WERI-Rb-1 (cell line): ENCODE measurements around the gene GDF9.

ENCODE experiments used
- DNase-seq: peaks from one replicate; pipeline ENCODE4 v3.0.0-alpha.2; 2020
- H3K27ac ChIP-seq: fragments of 250-450 bp; sonication (Bioruptor Pico); 2 replicates; pipeline ENCODE4 v1.5.1; 2020; ENCODE audit warnings: mild to moderate bottlenecking, moderate library complexity
- H3K27me3 ChIP-seq: fragments of 250-450 bp; sonication (Bioruptor Pico); 2 replicates; pipeline ENCODE4 v1.5.1; 2021; ENCODE audit warnings: mild to moderate bottlenecking, low read depth, moderate library complexity; ENCODE audit not compliant: insufficient read depth, severe bottlenecking
- H3K36me3 ChIP-seq: fragments of 250-450 bp; sonication (Bioruptor Pico); 2 replicates; pipeline ENCODE4 v1.5.1; 2020; ENCODE audit warnings: mild to moderate bottlenecking, moderate library complexity
- H3K4me3 ChIP-seq: 2 replicates; pipeline ENCODE4 v1.5.1; 2011; ENCODE audit warnings: low read depth, mild to moderate bottlenecking, control low read depth, low read length
- H3K9me3 ChIP-seq: fragments of 250-450 bp; sonication (Bioruptor Pico); 2 replicates; pipeline ENCODE4 v1.5.1; 2021; ENCODE audit warnings: mild to moderate bottlenecking, moderate library complexity; ENCODE audit not compliant: severe bottlenecking
- TF ChIP-seq, protein P1 (sequence below): IDR thresholded peaks from 2 replicates; pipeline ENCODE4 v1.5.1; 2011; ENCODE audit warnings: low read depth, mild to moderate bottlenecking, control low read depth, inconsistent platforms, low read length

GDF9 gene

DNA sequence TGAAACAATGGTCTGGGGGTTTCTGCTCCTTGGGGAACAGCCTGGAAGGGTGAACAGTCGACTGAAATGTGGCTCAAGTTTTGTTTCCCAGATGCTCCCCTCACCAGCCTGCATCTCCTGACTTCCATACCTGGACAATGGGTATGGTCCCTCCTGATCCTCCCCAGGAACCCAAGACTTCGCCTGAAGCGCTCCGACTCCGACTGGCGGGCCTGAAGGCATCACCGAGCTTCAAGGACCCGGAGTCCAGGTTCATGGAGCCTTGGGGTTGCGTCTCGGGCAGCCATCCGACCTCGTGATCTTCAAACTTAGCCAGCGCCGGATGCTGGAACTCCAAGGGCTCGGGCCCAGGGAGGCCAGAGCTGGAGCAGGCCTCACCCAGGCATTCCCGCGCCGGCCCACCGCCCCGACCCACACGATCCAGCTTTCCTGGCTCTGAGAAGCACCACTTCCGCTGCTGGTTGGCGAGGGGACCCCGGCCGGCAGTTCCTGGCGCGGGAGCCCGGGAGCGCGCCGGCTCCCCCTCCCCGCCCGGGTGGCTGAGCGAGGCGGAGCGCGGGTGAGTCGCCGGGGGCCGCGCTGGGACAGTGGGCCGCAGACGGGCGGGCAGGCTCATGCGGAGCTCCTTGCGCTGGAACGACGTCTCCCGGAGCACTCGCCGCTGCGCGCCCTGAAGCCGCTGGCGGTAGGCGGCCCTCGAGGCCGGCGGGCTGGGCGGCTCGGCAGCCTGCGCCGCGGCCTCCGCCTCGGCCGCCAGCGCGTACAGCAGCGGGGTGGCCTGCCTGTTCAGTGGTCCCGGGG, 41.0 kb downstream of the GDF9 start:
- H3K27me3 ChIP-seq = no peaks in the 10 kb centered on the region
- H3K9me3 ChIP-seq = no peaks in the 10 kb centered on the region
- TF ChIP-seq, protein P1, sequence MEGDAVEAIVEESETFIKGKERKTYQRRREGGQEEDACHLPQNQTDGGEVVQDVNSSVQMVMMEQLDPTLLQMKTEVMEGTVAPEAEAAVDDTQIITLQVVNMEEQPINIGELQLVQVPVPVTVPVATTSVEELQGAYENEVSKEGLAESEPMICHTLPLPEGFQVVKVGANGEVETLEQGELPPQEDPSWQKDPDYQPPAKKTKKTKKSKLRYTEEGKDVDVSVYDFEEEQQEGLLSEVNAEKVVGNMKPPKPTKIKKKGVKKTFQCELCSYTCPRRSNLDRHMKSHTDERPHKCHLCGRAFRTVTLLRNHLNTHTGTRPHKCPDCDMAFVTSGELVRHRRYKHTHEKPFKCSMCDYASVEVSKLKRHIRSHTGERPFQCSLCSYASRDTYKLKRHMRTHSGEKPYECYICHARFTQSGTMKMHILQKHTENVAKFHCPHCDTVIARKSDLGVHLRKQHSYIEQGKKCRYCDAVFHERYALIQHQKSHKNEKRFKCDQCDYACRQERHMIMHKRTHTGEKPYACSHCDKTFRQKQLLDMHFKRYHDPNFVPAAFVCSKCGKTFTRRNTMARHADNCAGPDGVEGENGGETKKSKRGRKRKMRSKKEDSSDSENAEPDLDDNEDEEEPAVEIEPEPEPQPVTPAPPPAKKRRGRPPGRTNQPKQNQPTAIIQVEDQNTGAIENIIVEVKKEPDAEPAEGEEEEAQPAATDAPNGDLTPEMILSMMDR = no peak
- no peak overlapping the region for H3K27ac ChIP-seq
- no peak for DNase-seq
- H3K4me3 ChIP-seq = no peak overlapping the region
- H3K36me3 ChIP-seq = no peaks in the 10 kb centered on the region; the same call in none of the 2 replicates

DNA sequence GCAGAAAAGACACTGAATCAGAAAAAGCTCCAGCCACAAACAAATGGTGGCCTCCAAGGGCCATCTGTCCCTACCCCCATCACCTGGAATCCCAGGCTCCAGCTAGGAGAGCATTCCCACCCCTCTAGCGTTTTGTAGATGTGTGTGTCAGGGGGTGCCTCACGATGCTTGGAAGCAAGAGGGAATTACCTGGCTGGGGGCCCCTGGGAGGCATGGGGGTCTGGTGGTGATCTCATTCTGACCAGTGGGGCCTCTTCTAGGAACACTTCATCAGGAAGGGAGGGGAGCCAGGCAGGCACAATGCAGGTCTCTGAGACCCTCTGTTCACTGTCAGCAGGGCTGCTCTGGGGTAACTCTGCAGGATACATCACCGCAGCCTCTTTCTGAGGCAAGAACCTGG, 41.8 kb downstream of the GDF9 start:
- Histone ChIP-seq H3K4me3 (no peak overlapping the region), H3K27me3 (no peaks in the 10 kb centered on the region), H3K9me3 (no peaks in the 10 kb centered on the region), H3K27ac (no peak overlapping the region), H3K36me3 (no peaks in the 10 kb centered on the region; the same call in none of the 2 replicates)
- no peak for DNase-seq
- TF ChIP-seq, protein P1 = no peak

DNA sequence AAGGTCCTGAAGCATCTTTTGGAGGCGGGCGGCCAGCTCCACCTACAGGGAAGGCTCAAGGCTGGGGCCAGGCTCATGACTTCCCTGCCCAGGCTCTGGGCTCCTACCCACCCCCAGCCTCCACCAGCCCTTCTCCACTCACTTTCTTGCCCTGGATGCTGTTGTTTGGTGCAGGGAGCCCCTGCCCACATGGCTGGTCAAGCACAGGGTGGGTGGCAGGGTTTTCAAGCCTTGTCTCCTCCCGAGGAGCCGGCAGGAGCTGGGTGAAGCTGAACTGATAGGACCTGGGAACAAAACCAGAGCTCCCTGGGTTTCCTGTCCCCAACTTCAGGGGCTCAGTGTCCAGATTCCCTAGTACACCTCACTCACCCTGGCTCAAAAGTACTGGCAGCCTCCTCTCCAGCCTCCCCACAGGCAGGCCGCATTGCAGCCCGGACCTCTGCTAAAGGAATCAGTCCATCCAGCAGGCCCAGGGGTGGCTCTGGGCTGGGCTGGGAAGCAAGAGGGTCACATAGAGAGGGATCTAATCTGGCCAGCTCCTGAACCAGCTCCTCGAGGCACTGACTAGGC, 42.7 kb downstream of the GDF9 start:
- Histone ChIP-seq H3K27ac (no peak overlapping the region), H3K9me3 (no peaks in the 10 kb centered on the region), H3K27me3 (no peaks in the 10 kb centered on the region), H3K36me3 (no peaks in the 10 kb centered on the region; the same call in none of the 2 replicates), H3K4me3 (no peak overlapping the region)
- TF ChIP-seq, protein P1 = no peak
- no peak for DNase-seq

DNA sequence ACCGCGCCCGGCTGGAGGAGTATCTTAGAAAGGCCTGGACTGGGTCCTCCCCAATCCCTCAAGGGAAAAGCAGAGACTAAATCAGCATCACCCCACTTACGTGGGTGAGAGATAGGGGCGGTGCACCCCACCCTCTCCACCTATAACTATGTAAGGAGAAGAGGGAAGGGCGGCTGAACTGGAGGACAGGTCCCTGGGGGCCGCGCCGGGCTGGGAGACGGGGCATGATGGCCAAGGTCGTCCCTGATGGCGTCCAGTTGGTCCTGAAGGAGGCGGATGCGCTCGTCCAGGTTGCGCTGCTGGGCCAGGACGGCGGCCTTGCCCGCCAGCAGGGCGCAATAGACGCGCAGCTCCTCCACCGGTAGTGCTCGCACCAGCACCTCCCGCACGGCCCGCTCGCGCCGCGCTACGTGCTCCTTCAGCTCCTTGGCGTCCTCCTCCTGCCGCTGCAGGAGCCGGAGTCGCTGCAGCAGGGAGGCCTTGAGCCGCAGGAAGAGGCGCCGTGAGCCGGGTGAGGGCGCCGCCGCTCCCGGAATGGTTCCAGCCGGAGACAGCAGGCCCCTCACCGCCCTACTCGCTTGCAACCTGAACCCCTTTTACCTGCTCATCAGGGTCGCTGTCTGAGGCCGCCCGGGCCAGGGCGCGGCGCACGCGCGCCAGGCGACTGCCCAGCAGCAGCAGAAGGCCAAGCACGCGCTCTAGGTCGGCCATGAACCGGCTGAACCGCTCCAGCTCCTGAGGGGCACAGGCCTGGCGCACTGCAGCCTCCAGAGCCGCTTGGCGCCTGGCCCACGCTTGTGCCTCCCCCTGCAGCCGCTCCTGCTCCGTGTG, 43.4 kb downstream of the GDF9 start:
- H3K36me3 ChIP-seq = no peaks in the 10 kb centered on the region; the same call in none of the 2 replicates

DNA sequence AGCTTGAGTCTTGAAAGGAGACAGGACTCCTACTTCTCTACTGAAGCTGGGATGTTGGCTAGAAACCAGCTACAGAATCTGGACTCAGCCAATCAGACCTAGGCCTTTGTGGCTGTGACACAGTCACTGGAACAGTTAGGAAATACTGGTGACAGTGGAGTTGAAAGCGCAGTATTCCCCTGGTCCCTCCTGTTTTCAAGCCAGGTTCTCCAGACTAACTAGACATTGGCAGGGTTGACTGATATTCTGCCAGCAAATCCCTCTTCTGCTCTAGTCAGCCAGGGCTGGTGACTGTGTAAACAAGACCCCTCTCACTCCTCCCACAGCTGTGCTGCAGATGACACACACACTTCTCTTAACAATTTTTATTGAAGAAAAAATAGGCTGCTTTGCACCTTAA, 44.5 kb downstream of the GDF9 start:
- H3K9me3 ChIP-seq = no peaks in the 10 kb centered on the region
- H3K36me3 ChIP-seq = no peaks in the 10 kb centered on the region; the same call in none of the 2 replicates
- no peak overlapping the region for H3K27ac ChIP-seq
- no peaks in the 10 kb centered on the region for H3K27me3 ChIP-seq
- no peak for DNase-seq
- TF ChIP-seq, protein P1 = no peak
- H3K4me3 ChIP-seq = no peak overlapping the region

More for the DNA sequence above, 43.4 kb downstream of the GDF9 start:
- no peak overlapping the region for H3K4me3 ChIP-seq
- no peaks in the 10 kb centered on the region for H3K9me3 ChIP-seq
- TF ChIP-seq, protein P1 = no peak
- no peak overlapping the region for H3K27ac ChIP-seq
- no peak for DNase-seq
- no peaks in the 10 kb centered on the region for H3K27me3 ChIP-seq
